ENCODE data around the gene GNPTAB. TPM values are rescaled to one million over a fixed set of nuclear protein-coding genes. Genes with fewer than 3 reads are reported as not detected.

The GNPTAB gene
- total RNA-seq, 2 experiments from 2014 or later = 38.9 to 66.5 TPM

DNA sequence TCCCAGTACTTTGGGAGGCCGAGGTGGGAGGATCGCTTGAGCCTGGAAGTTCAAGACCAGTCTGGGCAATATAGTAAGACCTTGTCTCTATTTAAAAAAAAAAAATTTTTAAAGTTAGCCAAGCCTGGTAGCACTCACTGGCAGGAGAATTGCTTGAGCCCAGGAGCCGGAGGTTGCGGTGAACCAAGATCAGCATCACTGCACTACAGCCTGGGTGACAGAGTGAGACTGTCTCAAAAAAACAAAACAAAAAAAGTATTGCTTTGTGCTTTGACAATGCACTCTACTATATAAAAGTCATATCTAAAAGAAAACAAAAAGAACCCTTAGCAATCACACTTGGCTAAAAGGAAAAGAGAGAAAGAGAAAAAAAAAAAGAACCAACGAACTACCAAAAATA, 26.8 kb downstream of the GNPTAB start:
- Histone ChIP-seq H4K20me1 (ENCODE audit: insufficient read depth, low read length) (0 out of 2 replicates have a peak, but pooled peaks cover 4% of the 10 kb centered on the region), H3K36me3 (ENCODE audit: insufficient read depth, low read length) (peaks cover 6% of the 10 kb centered on the region; the same call in 1 of the 2 replicates), H3K4me3 (ENCODE audit: low read depth, low read length, poor library complexity, severe bottlenecking) (no peak overlapping the region), H3K27ac (ENCODE audit: low read depth, low read length, poor library complexity, severe bottlenecking) (no peak overlapping the region), H3K9me2 (ENCODE audit: insufficient read depth, low read length) (no peaks in the 10 kb centered on the region), H3K9me3 (ENCODE audit: low read length) (no peaks in the 10 kb centered on the region), H3K79me2 (ENCODE audit: insufficient read depth, low read depth, low read length) (peaks cover 57% of the 10 kb centered on the region), H2AFZ (ENCODE audit: low read length) (no peak overlapping the region), H3K4me2 (ENCODE audit: low read length) (no peak overlapping the region), H3K4me1 (ENCODE audit: insufficient read depth, low read length, poor library complexity, severe bottlenecking) (no peaks in the 10 kb centered on the region)
- CTCF ChIA-PET (ENCODE audit: unreplicated experiment) = no interaction called here
- no TSS peak for BruUV-seq (replicated peaks)
- TF ChIP-seq EZH2phosphoT487 (IDR thresholded peaks at IDR 0.05; ENCODE audit: borderline replicate concordance, low read depth, low read length) = no peak
- TF ChIP-seq, protein P1, sequence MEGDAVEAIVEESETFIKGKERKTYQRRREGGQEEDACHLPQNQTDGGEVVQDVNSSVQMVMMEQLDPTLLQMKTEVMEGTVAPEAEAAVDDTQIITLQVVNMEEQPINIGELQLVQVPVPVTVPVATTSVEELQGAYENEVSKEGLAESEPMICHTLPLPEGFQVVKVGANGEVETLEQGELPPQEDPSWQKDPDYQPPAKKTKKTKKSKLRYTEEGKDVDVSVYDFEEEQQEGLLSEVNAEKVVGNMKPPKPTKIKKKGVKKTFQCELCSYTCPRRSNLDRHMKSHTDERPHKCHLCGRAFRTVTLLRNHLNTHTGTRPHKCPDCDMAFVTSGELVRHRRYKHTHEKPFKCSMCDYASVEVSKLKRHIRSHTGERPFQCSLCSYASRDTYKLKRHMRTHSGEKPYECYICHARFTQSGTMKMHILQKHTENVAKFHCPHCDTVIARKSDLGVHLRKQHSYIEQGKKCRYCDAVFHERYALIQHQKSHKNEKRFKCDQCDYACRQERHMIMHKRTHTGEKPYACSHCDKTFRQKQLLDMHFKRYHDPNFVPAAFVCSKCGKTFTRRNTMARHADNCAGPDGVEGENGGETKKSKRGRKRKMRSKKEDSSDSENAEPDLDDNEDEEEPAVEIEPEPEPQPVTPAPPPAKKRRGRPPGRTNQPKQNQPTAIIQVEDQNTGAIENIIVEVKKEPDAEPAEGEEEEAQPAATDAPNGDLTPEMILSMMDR (conservative IDR thresholded peaks at IDR 0.05; ENCODE audit: low read length) = no peak
- POLR2A ChIA-PET = interaction anchor here (0.7 to 2.1 kb wide), 5 partner anchors 9 to 26 kb away, joined by 3 to 6 read pairs (median 4); no protein-coding TSS in a partner anchor
- intact Hi-C loops (cut with micrococcal nuclease; ENCODE audit: unreplicated experiment) = no loop called here
- no peak for DNase-seq (ENCODE audit: low spot score)

DNA sequence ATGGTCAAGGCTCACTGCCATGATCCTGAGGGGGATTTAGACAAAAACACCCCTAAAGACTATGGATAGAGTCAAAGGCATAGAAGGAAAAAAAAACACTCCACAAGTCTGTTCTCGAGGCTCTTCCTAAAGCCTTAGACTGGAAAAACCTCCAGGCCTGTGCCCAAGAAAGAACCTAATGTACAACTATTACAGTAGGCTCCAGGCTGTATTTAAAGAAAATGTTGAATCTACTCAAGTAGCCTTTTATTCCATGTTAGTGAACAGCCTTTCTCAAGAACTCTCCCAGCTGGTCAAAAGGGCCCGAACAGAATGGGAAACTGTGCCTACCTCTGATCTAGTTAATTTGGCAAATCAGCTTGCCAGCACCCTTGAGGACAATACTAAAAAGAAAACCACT, 28.3 kb downstream of the GNPTAB start:
- Histone ChIP-seq H4K20me1 (ENCODE audit: insufficient read depth, low read length) (0 out of 2 replicates have a peak, but pooled peaks cover 7% of the 10 kb centered on the region), H2AFZ (ENCODE audit: low read length) (no peak overlapping the region), H3K4me1 (ENCODE audit: insufficient read depth, low read length, poor library complexity, severe bottlenecking) (no peaks in the 10 kb centered on the region), H3K36me3 (ENCODE audit: insufficient read depth, low read length) (no peaks in the 10 kb centered on the region), H3K9me2 (ENCODE audit: insufficient read depth, low read length) (no peaks in the 10 kb centered on the region), H3K27ac (ENCODE audit: low read depth, low read length, poor library complexity, severe bottlenecking) (no peak overlapping the region), H3K4me2 (ENCODE audit: low read length) (no peak overlapping the region), H3K9me3 (ENCODE audit: low read length) (no peaks in the 10 kb centered on the region), H3K4me3 (ENCODE audit: low read depth, low read length, poor library complexity, severe bottlenecking) (no peak overlapping the region), H3K79me2 (ENCODE audit: insufficient read depth, low read depth, low read length) (peaks cover 56% of the 10 kb centered on the region)
- no peak for DNase-seq (ENCODE audit: low spot score)
- TF ChIP-seq, protein P1 (conservative IDR thresholded peaks at IDR 0.05; ENCODE audit: low read length) = no peak
- no peak for TF ChIP-seq EZH2phosphoT487 (IDR thresholded peaks at IDR 0.05; ENCODE audit: borderline replicate concordance, low read depth, low read length)
- CTCF ChIA-PET (ENCODE audit: unreplicated experiment) = no interaction called here
- POLR2A ChIA-PET = interaction anchor here (0.7 kb wide), 1 partner anchor 38 kb away, joined by 3 read pairs; no protein-coding TSS in a partner anchor
- no TSS peak for BruUV-seq (replicated peaks)
- intact Hi-C loops (cut with micrococcal nuclease; ENCODE audit: unreplicated experiment) = no loop called here

DNA sequence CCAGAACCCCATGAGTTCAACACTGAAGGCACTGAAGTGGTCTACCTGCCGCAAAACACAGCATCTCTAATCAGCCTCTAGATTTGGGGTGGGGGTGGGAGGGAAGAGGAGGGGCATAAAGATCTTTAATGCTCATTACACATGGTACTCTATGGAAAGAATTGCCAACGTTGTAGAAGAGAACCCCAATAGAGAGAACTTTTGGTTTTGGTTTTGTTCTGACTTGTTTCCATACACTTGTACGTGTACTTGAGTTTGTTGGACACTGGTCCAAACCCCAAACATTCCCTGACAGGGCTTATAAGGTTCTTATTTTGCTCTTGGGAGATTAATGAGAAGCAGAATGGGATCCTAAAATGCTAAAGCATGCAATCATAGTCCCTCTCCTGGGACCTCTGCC, 31.0 kb downstream of the GNPTAB start:
- Histone ChIP-seq H3K4me3 (ENCODE audit: low read depth, low read length, poor library complexity, severe bottlenecking) (no peak overlapping the region), H2AFZ (ENCODE audit: low read length) (no peak overlapping the region), H4K20me1 (ENCODE audit: insufficient read depth, low read length) (0 out of 2 replicates have a peak, but pooled peaks cover 10% of the 10 kb centered on the region), H3K79me2 (ENCODE audit: insufficient read depth, low read depth, low read length) (peaks cover 29% of the 10 kb centered on the region; the same call in 1 of the 2 replicates), H3K36me3 (ENCODE audit: insufficient read depth, low read length) (peaks cover 14% of the 10 kb centered on the region), H3K9me3 (ENCODE audit: low read length) (no peaks in the 10 kb centered on the region), H3K9me2 (ENCODE audit: insufficient read depth, low read length) (no peaks in the 10 kb centered on the region), H3K4me1 (ENCODE audit: insufficient read depth, low read length, poor library complexity, severe bottlenecking) (no peaks in the 10 kb centered on the region), H3K4me2 (ENCODE audit: low read length) (no peak overlapping the region), H3K27ac (ENCODE audit: low read depth, low read length, poor library complexity, severe bottlenecking) (no peak overlapping the region)
- BruUV-seq (replicated peaks) = no TSS peak
- CTCF ChIA-PET (ENCODE audit: unreplicated experiment) = no interaction called here
- no peak for TF ChIP-seq EZH2phosphoT487 (IDR thresholded peaks at IDR 0.05; ENCODE audit: borderline replicate concordance, low read depth, low read length)
- TF ChIP-seq, protein P1 (conservative IDR thresholded peaks at IDR 0.05; ENCODE audit: low read length) = no peak
- intact Hi-C loops (cut with micrococcal nuclease; ENCODE audit: unreplicated experiment) = no loop called here
- no peak for DNase-seq (ENCODE audit: low spot score)
- POLR2A ChIA-PET = no interaction called here
